Activated CD4-positive, alpha-beta T cell treated with anti-CD3 and anti-CD28 coated beads, Interleukin-2, amount 50 U/mL, for 16 hours (primary cell): ENCODE measurements around the gene DAPK1.

Source experiments
- DNase-seq: peaks from one replicate; pipeline ENCODE4 v3.0.0-alpha.2; 2020

DAPK1 gene

GRCh38 chr9:87674565-87675299, 177.1 kb downstream of the DAPK1 start:
- no peak for DNase-seq

- no peak for DNase-seq
Measured at GRCh38 chr9:87675906-87676515, 178.3 kb downstream of the DAPK1 start.

GRCh38 chr9:87676976-87677775, 179.5 kb downstream of the DAPK1 start:
- DNase-seq = no peak

DNA sequence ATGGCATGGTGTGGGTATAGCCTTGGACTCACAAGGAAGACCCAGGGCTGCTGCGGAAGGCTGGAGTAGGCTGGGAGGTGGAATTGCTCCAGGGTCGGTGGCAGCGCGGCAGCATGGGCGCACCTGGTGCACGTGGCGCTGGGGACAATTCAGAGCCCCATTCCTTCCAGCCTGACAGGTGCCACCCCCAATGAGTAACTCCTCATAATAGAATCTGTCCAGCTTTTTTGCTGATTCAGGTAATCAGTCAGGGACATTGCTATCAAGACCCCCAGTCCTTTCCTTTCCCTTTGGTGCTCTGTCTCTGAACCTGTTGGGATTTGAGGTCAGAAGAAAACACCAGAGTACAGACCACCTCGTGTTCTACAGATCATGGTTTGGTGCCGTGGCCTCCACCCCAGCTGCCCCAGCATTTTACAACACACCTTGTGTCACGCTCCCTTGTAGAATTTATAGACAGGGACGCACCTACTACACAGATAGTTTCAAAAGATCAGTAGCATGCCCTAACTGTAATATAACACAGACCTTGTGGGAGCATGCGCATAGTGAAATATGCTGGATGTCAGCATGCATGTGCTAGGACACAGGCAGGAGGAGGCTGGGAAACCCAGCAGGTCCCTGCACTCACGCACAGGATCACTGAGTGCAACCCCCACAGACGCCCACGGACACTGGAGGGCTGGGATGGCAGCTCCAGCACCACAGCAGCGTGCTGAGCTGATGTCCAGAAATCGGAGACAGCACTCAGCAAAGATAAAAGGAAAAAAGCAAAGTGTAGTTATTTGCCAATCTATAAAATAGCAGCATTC, 180.3 kb downstream of the DAPK1 start:
- DNase-seq = no peak

GRCh38 chr9:87678650-87679355, 181.1 kb downstream of the DAPK1 start:
- peak; percentile 33 for DNase-seq

GRCh38 chr9:87681271-87682061, 183.8 kb downstream of the DAPK1 start:
- DNase-seq = no peak

DNA sequence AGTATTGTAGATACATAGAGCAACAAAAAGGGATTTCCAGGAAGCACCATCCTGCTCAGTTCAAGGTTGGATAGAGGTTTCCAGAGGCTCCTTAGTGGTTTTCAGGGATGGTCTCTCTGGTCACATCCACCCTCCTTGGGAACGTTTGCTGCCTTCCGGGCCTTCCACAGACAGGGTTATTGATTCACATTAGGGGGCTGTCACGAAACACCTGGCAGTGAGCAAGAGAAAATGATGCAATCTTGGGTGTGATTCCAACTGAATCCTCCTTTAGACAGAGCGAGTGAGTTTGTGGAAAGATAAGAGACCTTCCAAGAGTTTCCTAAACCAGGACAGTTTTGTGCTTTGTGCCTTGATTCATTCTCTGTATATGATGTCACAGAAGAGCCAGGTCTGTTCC, 184.4 kb downstream of the DAPK1 start:
- DNase-seq = no peak

GRCh38 chr9:87682618-87683017, 185.0 kb downstream of the DAPK1 start:
- DNase-seq = no peak

GRCh38 chr9:87683751-87684626, 186.3 kb downstream of the DAPK1 start:
- no peak for DNase-seq

GRCh38 chr9:87684627-87685219, 187.1 kb downstream of the DAPK1 start:
- DNase-seq = no peak

GRCh38 chr9:87685441-87685840, 187.8 kb downstream of the DAPK1 start:
- DNase-seq = no peak

- no peak for DNase-seq
Measured at GRCh38 chr9:87685871-87686519, 188.3 kb downstream of the DAPK1 start.

- DNase-seq = no peak
Measured at GRCh38 chr9:87686520-87687090, 188.9 kb downstream of the DAPK1 start.

DNA sequence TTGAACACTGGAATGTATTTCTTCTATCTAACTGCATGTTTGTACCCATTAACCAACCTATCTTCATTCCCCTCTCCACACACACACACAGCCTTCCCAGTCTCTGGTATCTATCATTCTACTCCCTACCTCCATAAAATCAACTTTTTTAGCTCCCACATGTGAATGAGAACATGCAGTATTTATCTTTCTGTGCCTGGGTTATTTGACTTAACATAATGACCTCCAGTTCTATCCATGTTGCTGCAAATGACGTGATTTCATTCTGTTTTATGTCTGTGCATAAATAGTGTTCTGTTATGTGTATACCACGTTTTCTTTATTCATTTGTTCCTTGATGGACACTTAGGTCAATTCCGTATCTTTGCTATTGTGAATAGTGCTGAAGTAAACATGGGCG, 189.5 kb downstream of the DAPK1 start:
- DNase-seq = no peak

GRCh38 chr9:87694236-87694755, 196.6 kb downstream of the DAPK1 start:
- DNase-seq = no peak

DNA sequence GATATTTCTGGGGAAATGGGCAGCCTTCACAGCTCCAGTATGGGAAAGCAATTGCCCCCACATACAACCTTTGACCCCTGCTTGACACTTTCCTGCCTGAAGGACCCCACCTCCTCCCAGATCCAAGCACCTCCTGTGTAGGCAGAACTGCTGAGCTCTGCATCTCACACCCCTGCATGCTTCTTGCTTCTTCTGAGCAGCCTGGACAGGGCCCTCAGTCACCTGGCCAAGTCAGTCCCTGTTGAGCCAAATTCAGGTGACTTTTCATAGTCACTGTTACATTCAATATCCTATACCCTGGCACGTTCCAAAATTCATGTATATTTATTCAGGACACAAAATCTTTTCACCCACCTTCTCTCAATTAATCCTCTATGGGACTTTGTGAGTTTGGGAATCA, 197.9 kb downstream of the DAPK1 start:
- DNase-seq = no peak

GRCh38 chr9:87696641-87697040, 199.0 kb downstream of the DAPK1 start:
- DNase-seq = no peak

GRCh38 chr9:87698069-87698809, 200.6 kb downstream of the DAPK1 start:
- DNase-seq = no peak
